HG03565 (cell line): ENCODE measurements around the gene RER1.

Experiments
- ATAC-seq: cut with Tn5 transposase; IDR thresholded peaks from one replicate; pipeline ENCODE4 v1.9.1; 2021; ENCODE audit warnings: mild to moderate bottlenecking, moderate library complexity; ENCODE audit not compliant: unreplicated experiment

The RER1 gene

GRCh38 chr1:2442661-2443060 is 51.0 kb downstream of the RER1 start:
- no peak for ATAC-seq

GRCh38 chr1:2443277-2444137 is 51.9 kb downstream of the RER1 start:
- no peak for ATAC-seq

GRCh38 chr1:2444138-2444591 is 52.5 kb downstream of the RER1 start:
- ATAC-seq: no peak

GRCh38 chr1:2445162-2445822 is 53.7 kb downstream of the RER1 start:
- no peak for ATAC-seq

GRCh38 chr1:2445823-2446215 is 54.2 kb downstream of the RER1 start:
- no peak for ATAC-seq

- no peak for ATAC-seq
Observed at GRCh38 chr1:2446394-2446793, 54.8 kb downstream of the RER1 start.

GRCh38 chr1:2446861-2447260 is 55.2 kb downstream of the RER1 start:
- no peak for ATAC-seq

- ATAC-seq: no peak
Observed at GRCh38 chr1:2447276-2448097, 55.8 kb downstream of the RER1 start.

GRCh38 chr1:2448098-2448445 is 56.4 kb downstream of the RER1 start:
- ATAC-seq: no peak

- no peak for ATAC-seq
Observed at GRCh38 chr1:2449636-2450454, 58.2 kb downstream of the RER1 start.

GRCh38 chr1:2451741-2452140 is 60.1 kb downstream of the RER1 start:
- ATAC-seq: no peak

GRCh38 chr1:2452201-2452931 is 60.7 kb downstream of the RER1 start:
- ATAC-seq: no peak

- no peak for ATAC-seq
Observed at GRCh38 chr1:2452932-2453315, 61.3 kb downstream of the RER1 start.

- ATAC-seq: no peak
Observed at GRCh38 chr1:2454227-2454626, 62.6 kb downstream of the RER1 start.
